ENCODE data around the gene ST3GAL2.

DNA sequence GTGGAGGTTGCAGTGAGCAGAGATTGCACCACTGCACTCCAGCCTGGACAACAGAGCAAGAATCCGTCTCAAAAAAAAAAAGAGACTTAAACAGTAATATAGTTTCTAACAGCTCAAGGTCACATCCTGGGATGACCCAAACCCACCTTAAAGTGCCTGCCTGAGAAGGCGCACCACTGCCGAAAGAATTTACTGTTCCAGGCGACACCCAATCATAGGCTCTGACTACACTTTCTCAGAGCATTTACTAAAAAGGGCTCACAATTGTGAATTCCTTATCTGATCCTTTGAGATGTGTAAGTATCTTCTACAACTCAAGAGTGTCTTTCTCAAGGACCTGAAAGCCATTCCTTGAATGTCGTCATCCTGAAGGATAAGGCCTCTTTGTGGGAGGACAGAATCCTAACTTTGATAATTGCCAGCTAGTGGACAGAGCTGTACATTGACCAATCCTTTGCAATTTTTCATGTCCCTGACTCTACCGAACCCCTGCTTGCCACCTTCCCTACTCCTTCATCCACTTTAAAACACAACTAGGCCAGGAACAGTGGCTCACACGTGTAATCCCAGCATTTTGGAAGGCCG, 2.6 kb upstream of the ST3GAL2 start:
- TF ChIP-seq, protein P1, sequence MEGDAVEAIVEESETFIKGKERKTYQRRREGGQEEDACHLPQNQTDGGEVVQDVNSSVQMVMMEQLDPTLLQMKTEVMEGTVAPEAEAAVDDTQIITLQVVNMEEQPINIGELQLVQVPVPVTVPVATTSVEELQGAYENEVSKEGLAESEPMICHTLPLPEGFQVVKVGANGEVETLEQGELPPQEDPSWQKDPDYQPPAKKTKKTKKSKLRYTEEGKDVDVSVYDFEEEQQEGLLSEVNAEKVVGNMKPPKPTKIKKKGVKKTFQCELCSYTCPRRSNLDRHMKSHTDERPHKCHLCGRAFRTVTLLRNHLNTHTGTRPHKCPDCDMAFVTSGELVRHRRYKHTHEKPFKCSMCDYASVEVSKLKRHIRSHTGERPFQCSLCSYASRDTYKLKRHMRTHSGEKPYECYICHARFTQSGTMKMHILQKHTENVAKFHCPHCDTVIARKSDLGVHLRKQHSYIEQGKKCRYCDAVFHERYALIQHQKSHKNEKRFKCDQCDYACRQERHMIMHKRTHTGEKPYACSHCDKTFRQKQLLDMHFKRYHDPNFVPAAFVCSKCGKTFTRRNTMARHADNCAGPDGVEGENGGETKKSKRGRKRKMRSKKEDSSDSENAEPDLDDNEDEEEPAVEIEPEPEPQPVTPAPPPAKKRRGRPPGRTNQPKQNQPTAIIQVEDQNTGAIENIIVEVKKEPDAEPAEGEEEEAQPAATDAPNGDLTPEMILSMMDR (IDR thresholded peaks at IDR 0.05) = no peak
- no peak for TF ChIP-seq POLR2A (IDR thresholded peaks at IDR 0.05)
